NAMALWA (cell line): Measurements from ENCODE around the gene PRRC2C.

ENCODE experiments used
- DNase-seq: peaks from one replicate; pipeline ENCODE4 v3.0.0-alpha.2; 2015; ENCODE audit warnings: low spot score

The PRRC2C gene

DNA sequence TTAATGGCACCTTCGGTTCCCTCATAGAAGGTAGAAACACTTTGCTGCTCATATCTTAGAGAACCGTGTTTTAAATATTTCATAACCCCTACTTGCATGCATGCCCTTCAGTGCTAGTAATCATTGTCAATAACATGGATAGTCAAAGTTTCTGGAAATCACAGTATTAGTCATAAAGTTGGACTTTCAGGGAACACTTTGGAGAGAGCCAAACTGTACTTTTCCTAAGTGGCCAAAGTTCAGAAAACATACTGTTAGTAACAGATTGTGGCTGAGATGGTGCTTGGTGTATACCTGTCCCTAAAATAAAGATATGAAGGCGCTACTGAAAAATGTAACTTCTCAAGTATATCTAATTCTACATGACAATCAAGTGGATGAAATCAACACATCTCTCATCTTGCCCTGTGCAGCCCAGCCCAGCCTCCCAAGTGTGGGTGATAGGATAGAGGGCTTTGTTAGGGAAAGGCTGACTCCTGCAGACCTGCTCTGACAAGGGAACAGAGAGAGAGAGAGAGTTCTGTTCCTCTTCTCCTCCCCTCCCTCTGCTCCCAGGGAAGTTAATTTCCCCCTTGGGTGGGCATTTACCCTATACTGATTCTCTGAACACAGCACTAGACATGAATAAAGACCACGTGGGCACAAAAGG is 152.7 kb downstream of the PRRC2C start:
- no peak for DNase-seq

DNA sequence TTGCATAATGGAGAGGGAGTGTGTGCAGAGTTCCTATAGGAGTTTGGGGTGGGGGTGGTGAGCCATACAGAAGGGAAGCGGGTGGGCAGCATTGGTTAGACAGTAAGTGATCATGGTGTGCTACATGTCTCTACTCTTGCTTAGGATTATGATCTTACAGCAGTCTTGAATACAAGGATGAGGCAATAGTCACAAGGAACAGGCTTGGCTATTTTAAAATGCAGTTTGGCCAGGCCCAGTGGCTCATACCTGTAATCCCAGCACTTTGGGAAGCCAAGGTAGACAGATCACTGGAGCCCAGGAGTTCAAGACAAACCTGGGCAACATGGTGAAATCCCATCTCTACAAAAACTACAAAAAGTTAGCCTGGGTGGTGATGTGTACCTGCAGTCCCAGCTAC is 154.9 kb downstream of the PRRC2C start:
- no peak for DNase-seq

- no peak for DNase-seq
Measured at GRCh38 chr1:171641076-171641864, 155.9 kb downstream of the PRRC2C start.

GRCh38 chr1:171642197-171642596 is 156.9 kb downstream of the PRRC2C start:
- DNase-seq, result no peak
